OCI-LY1 (cell line): Measurements from ENCODE around the gene ARID5B.

ENCODE experiments used
- CTCF ChIP-seq: fragments of 200-600 bp; sonication (generic), shearing (Covaris generic); IDR thresholded peaks from 2 replicates; pipeline ENCODE4 v1.5.1; 2017; ENCODE audit warnings: mild to moderate bottlenecking, antibody characterized with exemption, low read length, moderate library complexity, mixed read lengths
- EZH2 ChIP-seq: fragments of 200-600 bp; sonication (generic), shearing (Covaris generic); IDR thresholded peaks from 2 replicates; pipeline ENCODE4 v1.8.0; 2017; ENCODE audit warnings: borderline replicate concordance, mixed run types, mild to moderate bottlenecking, antibody characterized with exemption, low read length, moderate library complexity, mixed read lengths

GRCh38 chr10:61878740-61879068 lies 22.8 kb upstream of the ARID5B start:
- TF ChIP-seq EZH2 (no peak), CTCF (no peak)
